ENCODE data around the gene TRIM46. TPM values are rescaled to one million over a fixed set of nuclear protein-coding genes. Genes with fewer than 3 reads are reported as not detected.

Gene TRIM46
- total and polyA plus RNA-seq, 2 of the 13 experiments (the other 11 are each of a cell fraction or from before 2014, with no cell fraction given) = 0.04 to 0.09 TPM

GRCh38 chr1:155170101-155170785 is 3.4 kb upstream of the TRIM46 start:
- ATAC-seq (no peak), DNase-seq (ENCODE audit: low spot score) (no peak), FAIRE-seq (no peak)
- peaks cover 10% of the 10 kb centered on the region for H3K79me2 ChIP-seq (ENCODE audit: insufficient read depth, low read length)
- no peak overlapping the region for H3K9ac ChIP-seq (ENCODE audit: insufficient read depth, low read depth, low read length)
- in situ Hi-C loops (cut with HindIII; ENCODE audit: extremely low pct_ligation_motif_present, low pct_unique_long_range_greater_than_20kb) = no loop called here
- POLR2A ChIA-PET = interaction anchor here (5.9 kb wide), 1 partner anchor 43 kb away, joined by 56 read pairs; the partner anchor contains the start of gene EFNA1
- WGBS (ENCODE audit: low lambda C conversion rate) = 93% methylated on average over 2 of the region's 2 CpGs
- no peak overlapping the region for H3K4me2 ChIP-seq (ENCODE audit: low read depth, low read length)
- CTCF ChIA-PET (ENCODE audit: low intra/inter-chr PET ratio, low total read pairs) = interaction anchor here (5.3 kb wide), 1 partner anchor 77 kb away, joined by 165 read pairs; no protein-coding TSS in a partner anchor
- H4K20me1 ChIP-seq (ENCODE audit: insufficient read depth, low read length) = no peaks in the 10 kb centered on the region
- intact Hi-C loops (cut with micrococcal nuclease; ENCODE audit: unreplicated experiment) = no loop called here
- H3K27me3 ChIP-seq (ENCODE audit: control insufficient read depth in 1 of 2, insufficient read depth in 2 of 2, low read length in 2 of 2) = 0 out of 5 replicates have a peak, but pooled peaks cover 0 to 8% of the 10 kb centered on the region in 2 experiments
- H2AFZ ChIP-seq (ENCODE audit: low read length) = no peak overlapping the region
- H3K27ac ChIP-seq (ENCODE audit: extremely low read length, insufficient read depth, low read length) = no peak overlapping the region
- peaks cover 41% of the 10 kb centered on the region for H3K4me1 ChIP-seq (ENCODE audit: insufficient read depth, low read length)
- H3K4me3 ChIP-seq (replicated peaks in 1 of 3; ENCODE audit: insufficient read depth in 1 of 3, low read depth in 2 of 3, low read length in 3 of 3) = no peak overlapping the region
- H3K9me3 ChIP-seq (ENCODE audit: low read length) = no peaks in the 10 kb centered on the region
- no TSS peak for BruUV-seq (replicated peaks)
- peaks cover 0 to 12% of the 10 kb centered on the region in 2 experiments; a peak in 2 of 5 replicates for H3K36me3 ChIP-seq (replicated peaks in 1 of 2; ENCODE audit: control insufficient read depth in 1 of 2, insufficient read depth in 2 of 2, low read length in 2 of 2)
- TF ChIP-seq MZF1 (CRISPR knock-in tag; IDR thresholded peaks at IDR 0.05; ENCODE audit: borderline replicate concordance) (no peak), CSRNP2 (CRISPR knock-in tag; conservative IDR thresholded peaks at IDR 0.05; ENCODE audit: low read depth) (no peak), ZNF430 (CRISPR knock-in tag; IDR thresholded peaks at IDR 0.05) (no peak), FIP1L1 (IDR thresholded peaks at IDR 0.05; ENCODE audit: borderline replicate concordance, insufficient read depth, low read depth, low read length) (no peak), NFYC (CRISPR knock-in tag; IDR thresholded peaks at IDR 0.05) (no peak), ZNF431 (CRISPR knock-in tag; IDR thresholded peaks at IDR 0.05; ENCODE audit: borderline replicate concordance, low read depth) (no peak), ZNF501 (CRISPR knock-in tag; IDR thresholded peaks at IDR 0.05) (no peak), MLXIP (CRISPR knock-in tag; IDR thresholded peaks at IDR 0.05; ENCODE audit: borderline replicate concordance) (no peak), HCFC1 (IDR thresholded peaks at IDR 0.05; ENCODE audit: low read depth, low read length) (no peak), RBM39 (IDR thresholded peaks at IDR 0.05; ENCODE audit: low read depth, low read length, poor library complexity, severe bottlenecking) (no peak), GABPB1 (CRISPR knock-in tag; IDR thresholded peaks at IDR 0.05) (no peak), RBM22 (optimal IDR thresholded peaks at IDR 0.05; ENCODE audit: low read length) (no peak), ZNF720 (CRISPR knock-in tag; IDR thresholded peaks at IDR 0.05) (no peak), ZKSCAN8 (CRISPR knock-in tag; IDR thresholded peaks at IDR 0.05; ENCODE audit: borderline replicate concordance) (no peak), ZNF800 (CRISPR knock-in tag; IDR thresholded peaks at IDR 0.05) (no peak), PLRG1 (conservative IDR thresholded peaks at IDR 0.05) (no peak)
